ENCODE measurements around the gene MAP2K6. TPM values are rescaled to one million over a fixed set of nuclear protein-coding genes. Genes with fewer than 3 reads are reported as not detected.

The MAP2K6 gene
- total RNA-seq, 1 donor from 2014 or later: 4.7 TPM

GRCh38 chr17:69581061-69581961, 166.8 kb downstream of the MAP2K6 start:
- intact Hi-C loops (cut with DNase I): no loop called here
- Histone ChIP-seq H3K9me3 (no peaks in the 10 kb centered on the region), H3K36me3 (no peaks in the 10 kb centered on the region), H3K27me3 (no peaks in the 10 kb centered on the region), H3K27ac (no peak overlapping the region), H3K4me1 (no peaks in the 10 kb centered on the region), H3K4me3 (no peak overlapping the region)
- no peak for DNase-seq
- ATAC-seq: no peak
- no peak for TF ChIP-seq CTCF (IDR thresholded peaks at IDR 0.05)

- no peaks in the 10 kb centered on the region for H3K4me1 ChIP-seq
- ATAC-seq (no peak), DNase-seq (no peak)
- no peaks in the 10 kb centered on the region for H3K9me3 ChIP-seq
- H3K36me3 ChIP-seq: no peaks in the 10 kb centered on the region
- TF ChIP-seq CTCF (IDR thresholded peaks at IDR 0.05): no peak
- intact Hi-C loops (cut with DNase I): no loop called here
- H3K27ac ChIP-seq: no peak overlapping the region
- no peaks in the 10 kb centered on the region for H3K27me3 ChIP-seq
- H3K4me3 ChIP-seq: no peak overlapping the region
These were observed 173.8 kb downstream of the MAP2K6 start for GRCh38 chr17:69588316-69588715.

GRCh38 chr17:69588827-69589239, 174.3 kb downstream of the MAP2K6 start:
- no peak overlapping the region for H3K4me3 ChIP-seq
- H3K36me3 ChIP-seq: no peaks in the 10 kb centered on the region
- intact Hi-C loops (cut with DNase I): no loop called here
- H3K9me3 ChIP-seq: no peaks in the 10 kb centered on the region
- ATAC-seq (no peak), DNase-seq (no peak)
- H3K4me1 ChIP-seq: no peaks in the 10 kb centered on the region
- no peak overlapping the region for H3K27ac ChIP-seq
- TF ChIP-seq CTCF (IDR thresholded peaks at IDR 0.05): no peak
- no peaks in the 10 kb centered on the region for H3K27me3 ChIP-seq

DNA sequence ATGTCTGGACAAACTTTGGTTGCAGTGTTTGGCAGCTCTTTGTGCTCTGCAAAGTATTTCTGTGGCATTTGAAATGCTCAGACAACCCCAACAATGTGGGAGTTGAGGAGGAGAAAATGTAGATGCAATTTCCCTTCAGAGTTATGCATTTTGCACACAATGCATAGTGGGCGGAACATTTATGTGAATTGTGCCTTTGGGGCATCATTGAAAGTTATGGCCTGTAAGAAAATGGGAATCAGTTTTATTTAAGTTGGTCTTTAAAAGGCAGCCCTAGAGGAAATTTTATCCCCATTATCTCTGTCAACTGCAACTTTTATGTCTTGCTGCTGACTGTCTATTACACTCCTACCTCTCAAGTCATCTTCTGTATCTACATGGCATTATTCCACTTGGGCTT, 176.2 kb downstream of the MAP2K6 start:
- no peaks in the 10 kb centered on the region for H3K27me3 ChIP-seq
- no peak for DNase-seq
- H3K36me3 ChIP-seq: no peaks in the 10 kb centered on the region
- no peaks in the 10 kb centered on the region for H3K4me1 ChIP-seq
- H3K27ac ChIP-seq: no peak overlapping the region
- H3K9me3 ChIP-seq: no peaks in the 10 kb centered on the region
- ATAC-seq: no peak
- TF ChIP-seq CTCF (IDR thresholded peaks at IDR 0.05): no peak
- intact Hi-C loops (cut with DNase I): no loop called here
- no peak overlapping the region for H3K4me3 ChIP-seq

- Histone ChIP-seq H3K27ac (no peak overlapping the region), H3K4me1 (no peaks in the 10 kb centered on the region), H3K4me3 (no peak overlapping the region), H3K27me3 (no peaks in the 10 kb centered on the region), H3K36me3 (no peaks in the 10 kb centered on the region), H3K9me3 (no peaks in the 10 kb centered on the region)
- intact Hi-C loops (cut with DNase I): no loop called here
- no peak for TF ChIP-seq CTCF (IDR thresholded peaks at IDR 0.05)
- no peak for ATAC-seq
- DNase-seq: no peak
These were observed 178.3 kb downstream of the MAP2K6 start for GRCh38 chr17:69592692-69593350.

All from upper lobe of right lung (tissue), 1 donor.